GM19455 (cell line): ENCODE results near the gene UPB1.
"Not testable (repeated sequence)": the region's sequence is repeated elsewhere in the genome, so short reads cannot be mapped to it uniquely, and the experiment has no call there.

Experiments
- ATAC-seq: cut with Tn5 transposase; IDR thresholded peaks from one replicate; pipeline ENCODE4 v1.9.1; 2021; ENCODE audit not compliant: unreplicated experiment

The UPB1 gene

DNA sequence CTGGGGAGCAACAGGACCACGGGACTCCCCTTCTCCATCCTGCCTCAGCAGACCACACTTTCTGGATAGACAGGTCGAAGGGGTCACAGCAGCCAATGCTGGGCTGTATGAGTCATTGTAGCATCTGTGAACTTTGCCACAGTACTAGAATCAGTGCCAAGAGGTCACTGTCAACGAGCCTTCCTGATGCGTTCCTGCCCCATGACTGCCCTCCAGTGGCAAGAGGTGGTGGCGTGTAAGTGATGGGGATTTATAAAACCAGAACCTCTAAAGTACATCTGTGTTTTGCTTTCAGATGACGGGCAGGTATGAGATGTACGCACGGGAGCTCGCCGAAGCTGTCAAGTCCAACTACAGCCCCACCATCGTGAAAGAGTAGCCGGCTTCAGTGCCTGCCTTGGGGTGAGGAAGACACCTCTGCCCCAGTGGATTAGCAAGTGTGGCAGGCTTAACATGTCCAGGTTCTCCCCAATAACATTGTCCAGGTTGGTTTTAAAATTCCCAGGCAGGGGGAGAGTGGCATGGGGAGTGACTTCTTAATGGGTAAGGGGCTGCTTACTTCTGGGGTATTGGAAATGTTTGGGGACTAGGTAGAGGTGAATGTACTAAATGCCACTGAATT, 30.4 kb downstream of the UPB1 start:
- ATAC-seq = no peak

DNA sequence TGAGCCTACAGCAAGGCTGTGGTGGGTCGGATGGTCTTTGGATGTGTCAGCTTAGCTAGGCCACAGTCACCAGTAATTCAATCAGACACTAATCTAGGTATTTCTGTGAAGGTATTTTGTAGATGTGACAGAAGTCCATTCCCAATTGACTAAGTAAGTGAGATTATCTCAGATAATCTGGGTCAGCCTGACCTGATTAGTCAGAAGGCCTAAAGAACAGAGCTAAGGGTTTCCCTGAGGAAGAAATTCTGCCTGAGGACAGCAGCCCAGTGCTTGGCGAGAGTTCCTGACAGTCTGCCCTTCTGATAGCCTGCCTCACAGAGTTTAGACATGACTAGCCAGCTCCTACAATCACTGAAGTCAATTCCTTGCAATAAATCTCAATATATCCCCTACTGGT, 31.1 kb downstream of the UPB1 start:
- no peak for ATAC-seq

DNA sequence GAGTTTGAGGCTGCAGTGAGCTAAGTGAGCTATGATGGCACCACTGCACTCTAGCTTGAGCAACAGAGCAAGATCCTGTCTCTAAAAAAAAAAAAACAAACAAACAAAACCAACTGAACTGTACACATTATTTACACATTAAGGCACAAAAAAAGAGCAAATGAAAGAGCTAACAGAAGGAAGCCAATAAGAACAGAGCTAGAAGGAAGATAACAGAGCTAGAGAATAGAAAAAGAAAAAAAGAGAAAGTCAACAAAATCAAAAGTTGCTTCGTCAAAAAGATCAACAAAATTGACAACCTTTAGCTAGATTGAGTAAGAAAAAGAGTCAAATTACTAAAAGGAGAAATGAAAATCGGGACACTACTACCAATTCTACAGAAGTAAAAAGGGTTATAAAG, 34.8 kb downstream of the UPB1 start:
- ATAC-seq = no peak

DNA sequence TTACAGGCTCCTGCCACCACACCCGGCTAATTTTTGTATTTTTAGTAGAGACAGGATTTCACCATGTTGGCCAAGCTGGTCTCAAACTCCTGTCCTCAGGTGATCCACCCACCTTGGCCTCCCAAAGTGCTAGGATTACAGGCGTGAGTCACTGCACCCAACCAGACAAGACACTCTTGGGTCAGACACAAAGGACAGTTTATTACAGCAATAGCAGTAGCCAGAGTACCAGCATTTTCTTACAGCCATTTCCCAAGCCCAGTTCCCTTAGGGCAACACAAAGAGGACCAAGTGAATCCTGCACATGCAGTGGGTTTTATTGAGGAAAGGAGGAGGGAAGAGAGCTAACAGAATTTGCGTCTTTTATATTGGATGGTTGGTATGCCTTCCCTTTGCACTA, 35.8 kb downstream of the UPB1 start:
- not testable (repeated sequence) for ATAC-seq

DNA sequence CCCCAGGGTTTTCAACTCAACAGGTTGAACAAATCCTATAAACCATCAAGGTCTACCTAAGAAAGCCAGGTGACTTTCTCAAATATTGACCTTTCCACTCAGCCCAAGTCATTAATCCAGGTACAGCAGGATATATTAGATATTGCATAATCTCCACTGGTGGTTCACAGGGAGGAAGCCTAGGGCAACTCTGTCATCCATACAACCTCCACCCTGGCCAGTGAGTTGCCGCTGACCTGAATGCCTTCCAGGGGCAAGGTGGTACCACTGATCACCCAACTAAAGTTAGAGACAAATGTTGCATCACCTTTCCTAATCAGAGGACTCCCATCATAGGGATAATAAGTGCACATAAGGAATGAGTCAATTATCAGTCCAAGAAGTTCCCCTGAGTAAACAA, 36.9 kb downstream of the UPB1 start:
- no peak for ATAC-seq

DNA sequence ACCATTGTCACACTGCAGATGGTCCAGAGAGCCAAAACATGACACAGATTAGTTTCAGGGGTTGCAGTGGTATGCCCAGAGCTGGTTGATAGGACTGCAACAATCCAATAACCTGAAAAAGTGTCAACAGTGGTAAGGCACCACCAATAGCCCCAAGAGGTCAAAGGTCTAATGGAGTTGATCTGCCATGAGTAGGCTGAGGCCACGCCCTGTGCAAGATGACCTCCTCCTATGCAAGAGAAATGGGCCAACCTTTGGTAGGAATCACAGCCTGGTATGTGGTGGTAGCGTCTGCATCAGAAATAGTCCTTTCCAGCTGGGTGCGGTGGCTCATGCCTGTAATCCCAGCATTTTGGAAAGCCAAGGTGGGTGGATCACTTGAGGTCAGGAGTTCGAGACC, 40.2 kb downstream of the UPB1 start:
- ATAC-seq = no peak

DNA sequence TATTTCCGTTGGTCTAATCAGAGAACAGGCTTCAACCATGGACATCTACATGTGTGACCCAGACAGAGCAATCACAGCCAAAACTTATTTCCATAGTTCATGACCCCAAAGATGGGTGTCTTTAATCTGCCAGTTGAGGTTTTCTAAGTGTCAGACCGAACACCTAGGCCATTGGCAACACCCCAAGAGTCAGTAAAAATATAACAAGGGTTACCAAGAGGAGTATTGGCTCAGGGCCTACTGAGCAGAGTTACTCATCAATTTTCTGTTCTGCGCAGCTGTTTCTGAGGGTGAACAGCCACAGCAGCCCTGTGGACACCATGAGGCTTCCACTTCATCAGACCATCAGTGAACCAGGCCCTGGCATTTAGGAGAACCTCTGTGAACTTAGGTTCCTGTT, 41.0 kb downstream of the UPB1 start:
- ATAC-seq = no peak

DNA sequence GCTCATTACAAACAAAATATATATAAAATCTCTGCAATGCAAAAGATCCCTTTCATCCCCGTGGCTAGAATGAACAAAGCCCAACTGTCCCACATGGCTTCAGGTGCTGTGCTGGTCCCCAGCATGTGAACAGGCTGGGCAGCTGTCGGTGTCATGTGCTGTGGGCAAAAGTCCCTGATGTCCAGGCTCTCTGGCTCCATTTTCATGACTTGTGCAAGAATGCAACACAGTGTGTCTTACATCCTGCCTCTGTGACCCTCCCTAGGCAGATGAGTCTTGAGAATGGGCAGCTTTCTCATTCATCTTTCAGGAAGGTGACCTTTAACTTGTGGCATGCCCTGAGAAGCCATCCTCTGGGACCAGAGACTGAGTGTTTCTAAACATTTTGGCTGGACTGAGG, 45.3 kb downstream of the UPB1 start:
- no peak for ATAC-seq

DNA sequence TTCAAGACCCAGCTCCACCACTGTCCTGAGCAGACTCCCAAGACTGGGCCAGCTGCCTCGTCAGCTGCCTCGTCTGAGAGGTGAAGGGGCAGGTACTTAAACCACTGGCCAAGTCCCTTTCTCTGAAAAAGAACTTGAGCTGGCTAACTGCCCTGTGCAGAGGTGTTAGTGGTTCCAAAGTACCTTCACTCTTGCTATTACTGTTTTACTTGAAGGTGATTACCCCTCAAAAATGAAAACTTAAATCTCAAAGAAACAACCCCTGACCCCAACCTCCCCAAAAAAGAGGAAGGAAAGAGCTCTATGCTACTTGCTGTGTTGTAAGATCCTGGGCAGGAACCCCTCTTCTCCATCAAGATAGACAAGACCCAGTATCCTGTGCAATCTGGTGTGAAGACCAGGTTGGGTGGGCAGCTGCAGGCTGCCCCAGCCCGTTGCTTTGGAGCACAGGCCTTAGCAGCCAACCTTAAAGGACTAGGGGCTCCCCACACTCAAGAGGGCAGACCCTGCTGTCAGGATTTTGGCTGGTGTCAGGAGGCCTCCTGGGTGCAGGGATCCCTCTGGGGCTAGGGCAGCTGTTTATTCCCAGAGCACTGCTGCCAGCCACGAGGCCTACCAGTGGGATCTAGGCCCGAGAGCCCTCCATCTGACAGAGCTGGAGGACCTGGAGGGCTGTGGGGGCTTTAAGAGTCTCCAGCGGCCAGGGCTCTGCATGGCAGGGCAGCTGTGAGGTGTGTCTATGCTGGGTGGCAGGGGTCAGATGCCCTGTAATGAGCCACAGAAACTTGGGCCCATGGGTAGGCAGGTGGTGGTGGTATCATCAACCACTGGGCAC, 46.8 kb downstream of the UPB1 start:
- no peak for ATAC-seq

DNA sequence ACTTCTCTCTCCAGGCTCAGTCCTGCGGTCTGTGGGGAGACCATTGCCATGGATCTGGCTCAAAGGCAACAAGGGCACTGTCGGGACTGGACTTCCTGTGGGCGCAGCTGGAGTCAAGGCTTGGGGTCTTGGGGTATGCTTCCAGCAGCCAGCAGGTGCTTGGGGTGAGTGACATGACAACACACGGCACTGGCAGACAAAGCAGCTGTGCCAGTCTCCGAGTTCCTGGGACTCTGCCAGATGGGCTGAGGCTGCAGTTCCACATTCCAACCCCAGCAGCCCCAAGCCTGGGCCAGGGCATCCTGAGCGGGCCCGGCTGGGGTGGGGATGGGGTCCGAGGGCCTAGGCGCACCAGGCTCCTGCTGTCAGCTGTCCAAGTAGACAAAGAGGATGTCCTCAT, 47.5 kb downstream of the UPB1 start:
- no peak for ATAC-seq

DNA sequence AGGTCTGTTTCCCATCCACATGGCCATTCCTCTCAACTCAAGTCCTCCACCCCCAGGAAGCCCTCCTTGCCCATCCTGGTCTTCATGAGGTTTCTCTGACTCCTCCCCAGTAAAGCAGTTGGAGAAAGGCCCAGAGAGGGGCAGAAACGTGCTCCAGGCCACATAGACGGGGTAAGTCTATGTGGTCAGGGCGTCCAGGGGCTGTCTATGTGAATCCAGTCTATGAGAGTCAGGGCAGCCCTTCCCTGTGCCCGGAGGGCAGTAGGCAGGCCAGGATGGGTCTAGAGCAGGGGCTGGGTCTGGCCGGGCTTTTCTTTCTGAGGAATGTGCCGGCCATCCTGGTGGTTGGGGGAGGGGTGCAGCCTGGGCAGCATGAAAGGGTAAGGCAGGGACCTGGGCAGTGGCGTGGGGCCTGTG, 48.1 kb downstream of the UPB1 start:
- ATAC-seq = no peak

DNA sequence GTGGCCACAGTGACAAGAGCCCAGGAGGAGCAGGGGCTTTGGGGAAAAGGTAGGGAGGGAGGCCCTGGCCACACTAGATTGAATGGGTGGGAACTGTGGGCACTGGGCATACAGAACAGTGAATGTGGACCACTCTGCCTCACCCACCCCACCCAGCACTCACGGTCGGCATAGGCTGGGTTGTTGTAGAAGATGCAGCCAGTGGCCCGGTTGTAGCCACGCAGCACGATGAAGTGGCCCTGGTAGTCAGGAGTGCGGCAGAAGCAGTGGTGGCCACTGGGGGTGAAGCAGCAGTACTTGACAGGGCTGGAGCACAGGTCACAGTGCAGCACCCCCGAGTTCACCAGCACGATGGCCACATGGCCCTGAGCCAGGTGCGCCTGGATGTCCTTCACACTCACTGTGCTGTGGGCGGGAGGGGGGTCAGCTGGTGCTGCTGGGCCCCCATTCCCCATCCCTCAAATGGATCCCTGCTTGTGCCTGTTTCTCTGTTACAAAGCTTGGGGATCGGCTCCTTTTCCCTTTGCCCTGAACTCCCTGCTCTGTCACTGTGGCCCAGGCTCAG, 48.6 kb downstream of the UPB1 start:
- no peak for ATAC-seq

DNA sequence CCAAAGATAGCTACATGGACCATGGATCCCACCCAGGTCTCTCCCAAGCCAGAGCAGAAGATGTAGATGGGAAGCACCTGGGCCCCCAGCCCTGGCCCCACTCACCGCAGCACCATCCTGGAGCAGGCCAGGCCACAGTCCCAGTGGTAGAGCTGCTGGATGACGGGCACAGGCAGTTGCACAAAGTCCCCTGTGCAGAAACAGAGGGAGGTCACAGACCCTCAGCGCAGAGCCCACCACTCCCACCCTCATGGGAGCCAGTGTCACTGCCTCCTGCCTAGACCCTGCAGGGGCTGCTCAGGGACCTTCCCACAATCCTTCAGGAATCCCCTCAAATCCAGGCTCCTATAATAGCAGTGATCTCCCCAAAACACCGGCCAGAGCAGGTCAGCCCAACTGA, 53.7 kb downstream of the UPB1 start:
- ATAC-seq = no peak

DNA sequence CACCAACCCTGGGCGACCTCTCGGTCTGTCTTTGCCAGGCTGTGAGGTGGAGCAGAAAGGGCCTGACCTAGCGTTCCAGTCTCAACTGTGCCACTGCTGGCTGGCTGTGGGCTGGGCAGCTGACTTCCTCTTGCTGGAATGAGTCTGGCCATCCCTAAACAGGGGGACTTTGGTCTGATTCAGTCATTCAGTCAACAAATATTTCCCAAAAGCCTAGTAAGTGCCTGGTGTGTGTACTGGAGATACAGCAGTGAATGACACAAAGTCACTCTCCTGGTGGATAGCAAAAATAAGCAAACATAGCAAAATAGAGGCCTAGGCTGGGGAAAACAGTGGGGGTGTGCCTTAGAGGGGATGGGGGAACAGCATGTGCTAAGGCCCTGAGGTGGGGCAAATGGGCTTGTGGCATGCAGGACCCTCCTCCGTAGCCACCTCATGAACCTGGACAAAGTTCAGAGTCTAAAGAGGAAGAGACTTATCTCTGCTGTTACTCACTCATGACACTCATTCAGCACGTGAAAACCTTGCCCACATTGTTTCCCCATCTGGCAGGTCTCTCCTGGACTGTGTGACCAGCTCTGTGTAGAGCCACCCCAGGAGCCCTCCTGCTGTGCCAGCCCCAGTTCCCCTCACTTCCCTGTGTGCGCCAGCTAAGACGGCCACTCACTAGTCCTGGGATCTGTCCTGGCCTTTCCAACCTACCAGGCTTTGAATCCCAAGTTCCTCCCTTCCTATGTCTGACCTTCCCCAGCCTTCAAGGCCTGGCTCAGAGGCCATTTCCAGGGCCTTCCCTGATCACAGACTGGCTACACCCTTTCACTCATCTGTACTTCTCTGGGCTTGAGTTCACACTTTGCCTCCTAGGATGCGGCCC, 55.1 kb downstream of the UPB1 start:
- ATAC-seq = no peak

DNA sequence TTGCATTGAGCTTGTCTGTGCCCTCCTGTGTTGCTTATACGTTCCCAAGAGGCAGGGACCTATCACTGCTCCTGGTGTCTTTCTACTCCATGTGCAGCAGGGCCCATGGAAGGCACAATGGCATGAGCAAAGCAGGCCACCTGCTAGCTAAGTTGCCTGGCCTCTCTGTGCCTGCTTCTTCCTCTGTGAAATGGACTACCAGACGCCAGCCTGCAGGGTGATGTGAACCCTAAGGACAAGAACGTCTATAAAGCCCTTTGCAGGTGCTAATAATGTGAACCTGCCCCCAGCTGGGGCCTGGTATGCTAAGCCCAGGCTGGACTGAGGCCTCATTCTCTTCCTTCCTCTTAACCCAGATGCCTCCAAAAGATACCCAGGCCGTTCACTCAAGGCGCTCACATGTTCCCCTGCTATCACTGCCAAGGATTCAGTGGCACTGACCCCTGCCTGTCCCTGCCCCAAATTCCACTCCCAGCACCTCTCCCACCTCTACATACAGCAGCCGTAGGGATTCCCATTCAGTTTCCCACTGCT, 55.8 kb downstream of the UPB1 start:
- ATAC-seq = no peak

DNA sequence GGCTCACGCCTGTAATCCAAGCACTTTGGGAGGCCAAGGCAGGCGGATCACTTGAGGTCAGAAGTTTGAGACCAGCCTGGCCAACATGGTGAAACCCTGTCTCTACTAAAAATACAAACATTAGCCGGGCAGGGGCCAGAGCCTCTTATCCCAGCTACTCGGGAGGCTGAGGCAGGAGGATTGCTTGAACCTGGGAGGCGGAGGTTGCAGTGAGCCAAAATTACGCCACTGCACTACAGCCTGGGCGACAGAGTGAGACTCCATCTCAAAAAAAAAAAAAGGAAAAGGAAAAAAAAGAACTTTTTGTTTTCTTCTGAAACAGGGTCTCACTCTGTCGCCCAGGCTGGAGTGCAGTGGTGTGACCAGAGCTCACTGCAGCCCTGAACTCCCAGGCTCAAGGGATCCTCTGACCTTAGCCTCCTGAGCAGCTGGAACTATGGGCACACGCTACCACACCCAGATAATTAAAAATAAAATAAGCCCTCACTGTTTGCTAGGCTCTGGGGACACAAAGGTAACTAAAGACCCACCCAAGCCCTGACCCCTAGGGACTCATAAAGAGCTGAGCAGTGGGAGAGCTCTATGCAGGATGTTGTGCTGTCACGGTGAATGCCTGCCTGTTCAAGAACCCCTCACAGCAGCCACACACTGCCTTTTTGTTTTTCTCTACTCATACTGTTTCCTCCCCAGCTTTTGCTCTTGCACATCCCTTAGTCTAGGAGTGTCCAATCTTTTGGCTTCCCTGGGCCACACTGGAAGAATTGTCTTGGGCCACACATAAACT, 57.6 kb downstream of the UPB1 start:
- not testable (repeated sequence) for ATAC-seq

DNA sequence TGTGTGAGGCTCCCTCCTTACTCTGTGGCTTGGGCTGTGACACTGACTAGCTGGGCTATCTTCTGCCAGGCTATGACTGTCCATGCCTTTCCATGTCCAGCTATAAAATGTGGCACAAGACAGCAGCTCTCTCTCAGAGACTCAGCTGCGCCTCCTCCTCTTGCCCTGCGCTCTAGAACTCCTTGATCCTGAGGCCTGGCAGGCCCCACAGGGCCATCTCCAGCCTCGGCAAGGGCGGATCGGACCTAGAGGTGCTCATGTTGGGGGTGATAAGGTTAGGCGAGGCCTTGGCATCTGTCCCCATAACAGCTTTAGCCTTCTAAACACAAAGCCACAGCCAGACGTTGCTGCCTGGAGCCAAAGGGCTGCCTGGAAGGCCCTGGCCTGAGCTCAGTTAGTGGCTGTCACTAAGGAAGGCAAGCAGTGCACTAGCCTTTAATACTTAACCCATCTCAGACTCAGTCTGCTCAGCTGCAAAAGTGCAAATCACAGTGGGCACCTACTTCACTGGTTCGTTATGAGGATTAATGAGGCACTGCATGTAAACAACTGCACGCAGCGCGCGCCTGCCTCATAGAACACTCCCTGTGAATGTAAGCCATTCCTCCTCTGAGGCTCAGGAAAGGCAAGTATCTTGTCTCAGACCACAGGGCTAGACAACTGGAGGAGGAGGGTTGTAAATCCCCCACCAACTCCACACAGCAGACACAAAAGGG, 58.6 kb downstream of the UPB1 start:
- no peak for ATAC-seq

DNA sequence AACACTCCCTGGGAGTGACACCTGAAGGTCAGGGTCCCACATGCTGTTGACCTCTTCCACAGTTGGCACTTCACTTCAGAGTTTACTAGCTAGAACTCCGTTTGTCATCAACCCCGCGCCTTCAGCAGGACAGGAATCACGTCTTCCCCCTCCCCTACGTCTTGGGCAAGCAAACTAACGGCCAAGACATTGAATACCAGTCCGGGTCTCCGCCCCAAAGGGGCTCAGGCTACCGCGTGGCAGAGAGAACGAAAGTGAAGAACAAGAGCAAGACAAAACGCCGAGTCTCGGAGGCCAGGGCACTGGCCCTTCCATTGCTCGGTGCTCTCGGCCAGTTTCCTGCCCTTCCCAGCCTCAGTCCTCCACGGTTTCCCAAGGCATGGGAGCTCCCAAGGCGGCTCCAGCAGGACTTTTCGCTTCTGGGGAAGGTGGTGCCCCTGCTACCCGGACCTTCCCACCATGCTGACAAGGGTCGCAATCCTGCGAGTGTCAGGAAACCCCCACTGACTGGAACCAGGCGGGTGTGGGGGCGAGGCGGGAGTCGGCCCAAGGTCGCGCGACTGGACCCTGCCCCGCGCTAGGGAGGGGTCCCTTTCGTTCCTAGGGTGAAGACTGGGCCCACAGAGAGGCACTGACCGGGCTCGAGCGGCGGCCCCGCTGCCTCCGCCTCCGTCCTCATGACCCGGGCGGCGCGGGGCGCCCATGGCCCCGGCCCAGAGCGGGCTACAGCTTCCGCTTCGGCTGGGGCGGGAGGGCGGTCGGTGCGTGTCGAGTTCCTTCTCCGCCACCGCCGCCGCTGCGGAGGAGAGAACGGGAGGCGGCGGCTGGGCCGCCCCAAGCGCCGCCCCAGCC, 59.4 kb downstream of the UPB1 start, which contains the start of gene GUCD1:
Gene GUCD1, minus strand, starts transcription at position 826 of the 852 bp plus-strand sequence. Its CDS starts 147 bp downstream, at position 679.
- ATAC-seq = peak; percentile 17
